Stimulated activated CD8-positive, alpha-beta memory T cell treated with anti-CD3 and anti-CD28 coated beads, Interleukin-12 subunit alpha, Interleukin-12 subunit beta, amount 100 ng/mL, for 1 hour (primary cell): ENCODE results near the gene RAB44.
"Not testable (repeated sequence)": the region's sequence is repeated elsewhere in the genome, so short reads cannot be mapped to it uniquely, and the experiment has no call there.

Experiments used
- DNase-seq: peaks from one replicate; pipeline ENCODE4 v3.0.0-alpha.2; 2020; ENCODE audit warnings: low read depth

RAB44 gene, protein sequence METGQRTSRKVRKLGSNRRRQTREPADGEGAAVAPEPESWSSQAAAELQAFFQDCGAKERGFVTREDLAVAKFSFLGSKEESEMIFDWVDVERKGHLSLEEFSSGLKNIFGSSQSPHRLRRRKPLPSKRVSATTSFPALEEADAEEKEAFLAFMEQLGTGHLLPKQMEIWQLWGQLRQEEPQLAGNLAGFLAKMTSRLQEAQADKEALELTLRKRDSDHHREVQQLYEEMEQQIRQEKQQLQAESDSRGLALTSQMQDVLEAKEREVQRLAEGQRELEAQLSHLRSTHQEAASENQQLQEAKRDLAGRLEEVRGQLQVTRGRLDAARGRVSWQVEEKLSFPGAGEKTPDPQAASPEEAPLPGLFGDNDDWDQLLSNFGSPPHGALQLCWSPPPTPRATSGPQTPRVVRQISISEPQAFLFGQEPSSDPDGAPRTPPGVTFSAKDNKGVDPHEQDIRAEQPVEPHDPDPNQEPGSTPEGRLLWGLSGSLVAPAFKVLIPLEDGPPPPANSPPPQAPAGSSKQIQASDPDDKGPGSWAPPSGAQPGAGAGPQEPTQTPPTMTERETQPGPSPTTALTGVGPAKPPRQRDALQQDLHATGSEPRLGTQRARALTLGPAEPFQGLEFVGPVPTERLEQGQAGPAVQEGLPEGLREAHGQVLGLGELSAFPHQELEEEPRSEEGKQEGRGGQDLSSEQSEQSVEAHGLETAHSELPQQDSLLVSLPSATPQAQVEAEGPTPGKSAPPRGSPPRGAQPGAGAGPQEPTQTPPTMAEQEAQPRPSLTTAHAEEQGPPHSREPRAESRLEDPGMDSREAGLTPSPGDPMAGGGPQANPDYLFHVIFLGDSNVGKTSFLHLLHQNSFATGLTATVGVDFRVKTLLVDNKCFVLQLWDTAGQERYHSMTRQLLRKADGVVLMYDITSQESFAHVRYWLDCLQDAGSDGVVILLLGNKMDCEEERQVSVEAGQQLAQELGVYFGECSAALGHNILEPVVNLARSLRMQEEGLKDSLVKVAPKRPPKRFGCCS

DNA sequence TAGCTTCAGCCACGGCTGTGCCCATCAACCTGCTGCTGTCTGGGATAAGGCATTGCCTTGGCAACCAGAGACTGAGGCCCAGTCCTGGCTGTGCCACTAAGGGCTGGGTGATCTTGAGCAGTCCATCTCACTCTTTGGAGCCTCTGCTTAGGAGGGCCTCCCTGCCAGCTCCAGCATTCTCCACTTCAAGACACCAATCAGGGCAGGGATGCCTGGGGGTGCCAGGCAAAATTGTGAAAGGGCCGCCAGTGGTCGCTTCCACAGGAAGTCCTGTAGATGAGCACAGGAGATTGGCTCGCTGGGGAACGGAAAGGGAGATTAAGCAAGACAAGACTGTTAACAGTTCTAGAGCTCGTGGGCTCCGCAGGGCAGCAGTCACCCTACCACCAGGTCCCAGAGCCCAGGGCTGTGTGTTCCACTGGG, at the start of gene RAB44:
Gene RAB44, plus strand, starts transcription at position 346 of the 423 bp plus-strand sequence. CDS start 6,410 bp downstream, outside the sequence.
- DNase-seq = no peak

DNA sequence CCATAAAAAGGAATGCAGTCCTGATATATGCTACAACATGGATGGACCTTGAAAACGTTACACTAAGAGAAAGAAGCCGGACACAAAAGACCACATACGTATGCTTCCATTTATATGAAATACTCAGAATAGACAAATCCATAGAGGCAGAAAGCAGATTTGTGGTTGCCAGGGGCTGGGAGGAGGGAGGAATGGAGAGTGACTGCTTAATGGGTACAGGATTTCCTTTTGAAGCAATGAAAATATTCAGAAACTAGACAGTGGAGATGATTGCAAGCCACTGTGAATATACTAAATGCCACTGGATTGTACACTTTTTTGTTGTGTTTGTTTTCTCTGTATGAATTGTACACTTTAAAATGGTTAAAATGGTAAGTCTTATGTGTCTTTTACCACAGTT, 48.5 kb upstream of the RAB44 start:
- no peak for DNase-seq

DNA sequence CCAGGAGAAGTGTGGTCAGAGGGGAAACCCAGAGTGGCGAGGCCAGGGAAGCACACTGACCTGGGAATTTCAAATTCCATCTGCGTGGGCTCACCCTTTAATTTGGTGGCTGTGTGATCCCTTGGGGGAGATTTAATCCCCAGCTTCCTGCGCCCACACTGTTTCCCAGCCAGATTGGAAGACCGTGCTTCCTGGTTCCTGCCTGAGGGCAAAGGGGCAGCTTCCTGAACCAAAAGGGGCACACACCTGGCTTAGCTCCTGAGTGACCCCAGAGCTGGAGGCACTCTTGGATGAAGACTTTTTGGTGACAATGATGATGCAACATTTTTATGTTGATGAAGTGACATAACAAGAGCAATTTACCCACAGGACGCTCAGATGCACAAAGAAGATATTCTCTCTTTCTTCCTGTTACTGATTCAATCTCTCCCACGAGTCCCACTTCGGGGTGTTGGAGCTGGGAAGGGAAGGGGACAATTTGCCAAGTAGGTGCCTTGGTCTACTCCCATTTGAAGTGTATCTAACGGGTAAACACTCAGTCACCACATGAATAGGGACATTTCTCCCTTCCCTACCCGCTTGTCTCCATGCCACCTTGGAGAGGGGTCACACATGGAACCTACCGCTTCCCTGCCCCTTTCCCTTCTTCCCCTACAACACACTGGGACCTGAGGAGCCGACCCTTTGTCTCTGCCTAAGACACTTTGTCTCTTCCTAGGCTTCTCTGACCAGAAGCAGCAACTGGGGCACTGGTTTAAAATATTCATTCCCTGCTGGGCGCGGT, 47.7 kb upstream of the RAB44 start:
- DNase-seq = no peak

DNA sequence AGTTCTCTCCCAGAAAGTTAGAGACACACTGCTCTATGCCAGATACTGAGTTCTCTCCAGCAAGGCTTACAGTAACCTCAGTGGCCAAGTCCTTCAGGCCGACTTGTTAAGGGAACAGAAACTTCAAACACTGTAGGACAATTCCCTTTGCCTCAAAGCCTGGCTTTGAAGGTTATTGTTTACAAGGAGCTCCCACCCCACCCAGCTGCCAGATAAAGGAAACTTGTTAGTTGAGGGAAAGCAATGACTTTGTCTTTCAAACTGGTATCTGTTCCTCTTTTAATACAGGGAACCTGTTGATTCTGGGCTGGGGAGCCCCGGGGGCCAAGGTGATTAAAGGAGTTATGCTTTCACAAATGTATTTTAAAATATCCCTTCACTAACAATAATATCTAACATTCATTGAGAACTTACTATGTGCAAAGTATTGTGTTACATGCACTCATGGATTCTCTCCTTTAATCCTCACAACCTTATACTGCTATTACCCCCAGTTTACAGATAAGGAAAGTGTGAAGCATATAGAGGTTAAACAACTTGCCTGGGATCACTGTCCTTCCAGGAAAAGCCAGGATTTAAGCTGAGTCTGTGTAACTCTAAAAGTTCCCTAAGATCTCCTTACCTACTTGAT, 46.7 kb upstream of the RAB44 start:
- no peak for DNase-seq

DNA sequence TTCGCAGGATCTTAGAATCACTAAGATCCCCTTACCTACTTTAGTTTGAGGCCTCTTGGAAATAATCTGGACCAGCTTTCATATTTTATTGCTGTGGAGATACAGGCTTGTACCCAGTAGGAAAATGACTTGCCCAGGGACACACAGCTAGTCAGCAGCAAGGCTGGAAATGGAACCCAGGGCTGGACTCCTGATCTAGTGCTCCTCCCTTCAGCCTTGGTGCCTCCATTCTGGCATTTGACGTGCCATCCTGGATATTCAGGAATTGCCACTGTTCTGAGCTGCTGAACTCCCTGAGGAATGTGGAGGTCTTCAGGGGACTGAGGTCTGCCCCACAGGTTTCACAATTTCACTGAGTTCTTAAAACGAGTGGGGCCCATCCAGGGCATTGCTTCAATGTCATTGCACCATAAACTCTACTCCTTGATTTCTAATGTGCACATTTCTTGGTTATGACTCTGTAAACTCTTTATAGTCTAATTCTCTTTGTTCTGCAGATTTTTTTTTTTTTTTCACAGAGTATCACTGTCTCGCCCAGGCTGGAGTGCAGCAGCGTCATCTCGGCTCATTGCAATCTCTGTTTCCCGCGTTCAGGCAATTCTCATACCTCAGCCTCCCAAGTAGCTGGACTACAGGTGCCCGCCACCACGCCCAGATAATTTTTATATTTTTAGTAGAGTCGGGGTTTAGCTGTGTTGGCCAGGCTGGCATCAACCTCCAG, 45.8 kb upstream of the RAB44 start:
- no peak for DNase-seq

DNA sequence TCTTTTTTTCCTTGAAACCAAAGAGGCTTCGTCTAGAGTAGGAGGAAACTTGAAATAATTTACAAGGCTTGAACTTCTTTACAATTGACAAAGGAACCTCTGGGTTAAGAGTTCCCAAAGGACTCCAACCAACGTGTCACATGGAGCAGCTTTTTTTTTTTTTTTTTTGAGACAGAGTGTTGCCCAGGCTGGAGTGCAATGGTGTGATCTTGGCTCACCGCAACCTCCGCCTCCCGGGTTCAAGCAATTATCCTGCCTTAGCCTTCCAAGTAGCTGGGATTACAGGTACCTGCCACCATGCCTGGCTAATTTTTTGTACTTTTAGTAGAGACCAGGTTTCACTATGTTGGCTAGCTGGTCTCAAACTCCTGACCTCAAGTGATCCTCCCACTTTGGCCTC, 43.2 kb upstream of the RAB44 start:
- not testable (repeated sequence) for DNase-seq

DNA sequence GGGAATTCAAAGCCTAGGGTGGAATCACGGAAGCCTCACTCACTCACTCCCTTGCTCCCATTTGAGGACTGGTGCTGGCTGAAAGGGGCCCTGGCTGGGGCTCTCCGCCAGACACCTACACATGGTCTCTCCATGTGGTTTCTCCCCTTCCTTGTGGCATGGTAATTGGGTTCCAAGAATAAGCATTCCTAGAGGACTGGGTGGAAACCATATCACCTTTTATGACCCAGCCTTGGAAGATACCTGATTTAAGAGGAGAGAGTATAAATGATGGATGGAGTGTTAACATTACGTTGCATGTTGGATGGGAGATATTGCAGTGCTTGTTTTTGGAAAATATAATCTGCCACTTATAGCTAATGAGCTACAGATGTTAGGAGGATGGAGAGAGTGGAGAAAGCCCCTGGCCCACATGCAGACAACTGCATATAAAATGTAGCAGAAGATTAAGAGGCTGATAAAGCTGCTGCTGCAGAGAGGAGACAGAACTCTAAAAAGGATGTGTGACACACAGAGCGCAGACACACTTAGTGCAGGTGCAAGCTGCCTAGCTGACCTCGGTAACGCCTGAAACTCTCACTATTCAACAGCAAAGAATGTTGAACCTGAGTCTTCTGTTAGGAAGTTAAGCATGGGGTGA, 42.4 kb upstream of the RAB44 start:
- no peak for DNase-seq

DNA sequence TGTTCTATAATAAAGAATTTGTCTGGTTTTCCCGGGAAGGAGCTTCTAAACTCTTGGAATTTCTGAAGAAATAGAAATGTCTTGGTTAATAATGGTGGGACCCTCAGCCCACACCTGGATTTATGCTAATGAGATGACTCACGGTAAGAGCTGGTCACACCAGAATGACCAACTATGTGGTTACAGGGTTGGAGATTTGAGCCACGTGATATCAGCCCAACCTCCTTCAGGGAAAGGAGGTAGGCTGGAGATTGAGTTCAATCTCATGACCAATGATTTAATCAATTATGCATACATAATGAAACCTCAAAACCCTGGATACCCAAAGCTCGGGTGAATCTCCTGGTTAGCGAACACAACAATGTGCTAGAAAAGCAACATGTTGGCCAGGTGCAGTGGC, 41.2 kb upstream of the RAB44 start:
- no peak for DNase-seq

DNA sequence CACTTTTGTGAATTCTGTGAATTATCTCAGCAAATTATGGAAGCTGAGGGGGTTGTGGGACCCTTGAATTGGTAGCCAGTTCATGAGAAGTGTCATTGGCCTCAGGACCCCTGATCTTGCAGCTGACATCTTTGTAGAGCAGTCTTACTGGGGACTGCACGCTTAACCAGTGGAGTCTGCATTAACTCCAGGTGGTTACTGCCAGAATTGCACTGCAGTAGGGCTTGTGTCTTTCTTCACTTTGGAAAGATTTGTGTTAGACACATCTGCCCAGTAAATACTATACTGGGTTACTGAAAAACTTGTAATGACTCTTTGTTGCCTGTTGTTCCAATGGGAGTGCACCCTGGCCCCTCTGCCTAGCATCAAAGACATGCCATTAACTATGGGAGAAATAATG, 40.4 kb upstream of the RAB44 start:
- DNase-seq = no peak

DNA sequence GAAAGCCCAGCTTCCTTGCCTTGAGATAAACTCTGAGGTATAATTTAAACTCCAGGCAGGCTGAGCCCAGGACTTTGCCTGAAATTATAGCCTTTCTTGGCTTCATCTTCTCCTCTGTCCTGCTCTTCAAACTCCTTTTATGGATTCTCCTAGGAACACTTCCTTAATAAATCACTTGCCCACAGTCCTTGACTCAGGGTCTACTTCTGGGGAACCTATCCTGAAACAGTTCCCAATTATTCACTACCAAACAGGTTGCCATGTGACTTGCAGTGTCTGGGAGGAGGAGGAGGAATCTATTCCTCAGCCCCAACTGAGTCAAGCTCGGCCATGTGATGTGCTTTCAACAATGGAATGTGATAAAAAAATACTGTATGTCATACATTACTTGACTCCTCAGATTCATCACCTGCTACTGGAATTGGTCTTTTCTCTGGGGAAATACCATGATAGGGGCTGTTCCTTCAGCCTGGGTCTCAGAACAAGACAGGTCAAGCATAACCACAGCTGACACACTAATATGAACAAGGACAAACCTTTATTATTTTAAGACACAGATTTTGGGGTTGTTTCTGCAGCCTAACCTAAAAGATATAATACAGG, 39.6 kb upstream of the RAB44 start:
- no peak for DNase-seq

DNA sequence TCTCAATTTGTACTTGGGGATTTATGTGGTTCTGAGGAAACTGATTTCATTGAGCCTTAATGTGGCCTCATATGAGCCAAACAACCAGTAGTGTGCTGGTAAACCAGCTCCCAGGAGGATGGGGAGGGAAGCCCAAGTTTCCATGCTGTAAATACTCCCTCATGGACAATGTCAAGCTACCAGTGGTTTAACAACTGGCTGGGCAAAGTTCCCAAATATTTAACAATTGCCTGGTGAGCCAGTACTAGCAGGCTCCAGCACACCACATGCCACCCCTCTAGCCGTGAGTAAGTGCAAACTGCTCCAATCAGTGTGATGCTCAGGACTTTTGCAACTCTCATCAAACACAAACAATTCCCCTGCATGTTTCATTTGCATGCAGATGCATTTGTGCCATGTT, 38.4 kb upstream of the RAB44 start:
- no peak for DNase-seq

DNA sequence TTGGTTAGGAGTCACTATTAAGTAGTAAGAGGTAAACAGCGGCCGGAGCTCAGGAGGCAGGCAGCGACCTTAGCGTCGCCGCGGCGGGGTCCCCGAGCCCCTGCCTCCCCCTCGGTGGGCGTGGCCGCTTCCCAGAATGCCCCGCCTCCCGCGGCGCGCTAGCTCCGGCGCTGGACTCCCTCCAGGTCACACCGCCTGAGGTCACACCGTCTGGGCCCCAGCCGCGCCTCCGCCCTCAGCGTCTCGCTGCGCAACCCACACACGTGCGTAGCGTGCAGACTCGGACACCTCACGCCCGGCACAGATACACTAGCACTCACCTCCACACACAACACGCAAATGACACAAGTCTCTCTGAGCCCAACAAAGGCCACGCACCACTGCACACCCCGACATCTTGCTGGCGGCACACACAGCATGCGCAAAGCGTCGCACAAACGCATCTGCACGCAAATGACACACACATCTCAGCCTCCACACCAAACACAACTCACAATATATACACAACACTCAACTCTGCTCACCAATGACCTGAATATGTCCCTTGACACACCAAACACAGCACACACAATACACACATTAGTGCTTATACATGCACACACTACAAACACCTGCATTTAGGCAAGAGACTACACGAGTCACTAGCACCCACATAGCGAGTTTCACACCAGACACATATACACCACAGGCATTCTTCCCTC, 36.7 kb upstream of the RAB44 start:
- DNase-seq = no peak

DNA sequence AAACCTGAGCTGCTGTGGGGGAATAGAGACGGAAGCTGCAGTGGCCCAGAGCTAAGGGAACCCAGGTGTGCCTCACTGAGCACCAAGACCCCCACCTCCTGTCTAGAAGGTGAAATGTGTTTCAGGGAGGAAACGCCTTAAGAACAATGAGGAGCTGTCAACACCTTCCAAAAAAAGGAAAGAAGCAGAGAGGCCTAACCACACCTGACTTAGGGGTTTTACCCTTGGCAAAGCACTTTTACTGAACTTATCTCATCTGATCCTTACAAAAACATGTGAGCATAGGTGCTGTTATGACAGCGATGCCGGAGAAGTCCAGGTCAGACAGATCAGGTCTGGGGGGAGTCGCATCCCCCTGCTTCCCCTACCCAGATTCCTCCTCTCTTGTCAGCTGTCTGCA, 35.2 kb upstream of the RAB44 start:
- no peak for DNase-seq

DNA sequence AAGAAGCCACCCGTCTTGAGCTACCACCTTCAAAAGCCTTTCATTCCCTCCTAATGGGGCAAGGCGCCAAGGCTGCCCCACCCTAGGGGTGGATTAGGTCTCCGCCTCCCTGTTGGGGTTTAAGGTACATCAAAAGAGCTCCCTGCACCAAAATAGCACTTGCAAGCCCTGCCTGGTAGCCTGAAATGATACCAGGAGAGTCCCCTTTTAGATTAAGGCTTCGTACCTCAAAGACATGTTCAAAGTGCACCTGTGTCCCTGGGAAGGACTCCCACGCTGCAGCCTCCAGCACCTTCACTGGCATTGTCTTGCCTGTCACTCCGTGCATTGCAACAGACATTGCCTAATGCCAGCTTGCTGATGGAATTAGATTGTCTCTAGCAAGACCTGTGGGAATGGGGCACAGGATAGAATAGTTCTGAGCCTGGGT, 34.8 kb upstream of the RAB44 start:
- no peak for DNase-seq

DNA sequence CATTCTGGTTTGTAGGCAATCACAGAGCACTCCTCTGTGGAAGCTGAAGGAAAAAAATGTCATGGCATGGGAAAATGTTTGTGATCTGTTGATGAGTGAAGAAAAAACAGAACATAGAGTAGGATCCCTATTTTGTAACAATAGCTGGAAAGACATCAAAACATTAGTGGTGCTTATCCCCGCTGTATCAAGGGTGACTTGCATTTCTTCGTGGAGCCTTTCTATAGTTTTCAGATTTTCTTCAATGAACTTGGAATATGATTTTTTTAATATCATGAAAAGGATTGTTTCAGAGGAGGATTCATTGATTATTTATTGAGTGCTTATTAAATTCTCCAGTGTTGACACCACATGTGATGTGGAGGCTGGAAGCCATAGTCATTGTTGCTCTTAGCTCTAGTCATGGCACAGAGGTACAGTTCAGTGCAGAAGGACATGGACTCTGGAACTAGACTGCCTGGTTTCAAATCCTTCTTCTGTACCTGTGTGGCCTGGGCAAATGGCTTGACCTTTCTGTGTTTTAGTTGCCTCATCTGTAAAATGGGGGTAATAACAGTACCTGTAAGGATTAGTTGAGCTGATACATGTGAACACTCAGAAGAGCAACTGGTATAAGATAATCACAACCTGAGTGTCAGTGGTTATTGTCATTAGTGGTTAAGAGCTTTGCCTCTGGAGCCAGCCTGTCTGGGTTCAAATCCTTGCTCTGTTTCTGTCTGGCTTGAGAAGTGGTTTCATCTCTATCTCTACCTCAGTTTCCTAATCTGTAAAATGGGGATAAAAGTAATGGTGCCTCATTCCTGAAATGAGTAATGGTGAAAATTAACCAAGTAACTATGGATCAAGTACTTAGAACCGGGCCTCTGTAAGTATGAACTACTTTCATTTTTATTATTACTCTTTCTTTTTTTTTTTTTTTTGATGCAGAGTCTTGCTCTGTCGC, 33.9 kb upstream of the RAB44 start:
- no peak for DNase-seq

DNA sequence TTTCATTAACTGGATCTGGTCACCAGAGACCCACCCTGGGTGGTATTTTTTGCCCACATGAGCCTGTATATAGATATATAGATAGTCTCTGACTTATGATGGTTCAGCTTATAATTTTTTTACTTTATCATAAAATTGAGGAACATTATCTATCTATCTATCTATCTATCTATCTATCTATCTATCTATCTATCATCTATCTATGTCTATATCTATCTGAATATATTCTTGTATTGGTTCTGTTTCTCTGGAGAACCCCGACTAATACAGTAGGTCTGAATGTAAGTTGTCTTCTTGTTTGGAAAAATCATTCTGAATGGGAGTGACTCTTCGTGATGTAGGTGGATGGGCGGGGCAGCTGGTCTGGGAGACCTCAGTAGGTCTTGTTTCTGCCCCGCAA, 32.4 kb upstream of the RAB44 start:
- DNase-seq = no peak

DNA sequence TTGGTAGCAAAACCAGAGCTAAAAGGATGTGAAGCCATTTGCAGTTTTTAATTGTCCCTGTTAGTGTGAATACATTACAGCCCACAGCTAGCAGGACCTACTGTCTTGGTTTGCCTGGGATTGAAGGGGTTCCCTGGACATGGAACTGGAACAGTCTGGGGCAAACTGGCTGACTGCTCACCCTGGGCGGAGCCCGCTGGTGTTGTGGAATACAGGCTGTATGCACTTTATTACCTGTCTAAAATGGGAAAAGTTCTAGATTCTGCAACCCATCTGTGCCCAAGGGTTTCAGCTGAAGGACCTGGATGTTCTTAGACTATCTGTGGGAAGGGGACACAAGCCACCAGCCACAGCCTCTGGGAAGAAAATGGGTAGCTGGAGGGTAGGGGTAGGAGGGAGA, 31.3 kb upstream of the RAB44 start:
- DNase-seq = no peak
